B cell (primary cell): Measurements from ENCODE around the gene SLC2A4RG. TPM values are rescaled to one million over a fixed set of nuclear protein-coding genes. Genes with fewer than 3 reads are reported as not detected.

Experiments
- ATAC-seq: fragments of 200-7000 bp; cut with Tn5 transposase; one replicate; pipeline ENCODE4 v1.10.0; 2021; ENCODE audit warnings: low read depth, mild to moderate bottlenecking, moderate number of reproducible peaks, moderate library complexity
- CTCF ChIA-PET: fragments of 350-600 bp; sonication (Branson Sonifier 250); formaldehyde crosslinking; loops from one replicate; lab custom pipeline; 2021; ENCODE audit warnings: antibody characterized with exemption, inconsistent platforms; lab: Charles Lee
- POLR2A ChIA-PET: fragments of 350-600 bp; sonication (Branson Sonifier 250); formaldehyde crosslinking; loops from one replicate; lab custom pipeline; 2021; ENCODE audit warnings: antibody characterized with exemption; lab: Charles Lee
- DNase-seq: peaks from one replicate; pipeline ENCODE4 v3.0.0; 2013
- H2AFZ ChIP-seq: 2 replicates; pipeline ENCODE4 v1.6.1; 2012; ENCODE audit warnings: mild to moderate bottlenecking, low read depth, low read length; ENCODE audit not compliant: insufficient read depth, poor library complexity, severe bottlenecking
- H3K27ac ChIP-seq, 2 donors: 1 replicate in 1 of 2; 2 replicates in 1 of 2; pipeline ENCODE4 v1.5.1; 2012 to 2013; ENCODE audit warnings: low read length in 2 of 2, mild to moderate bottlenecking in 2 of 2, moderate library complexity in 1 of 2
- H3K27me3 ChIP-seq, 4 experiments: fragments of 200-600 bp in 1 of 4; sonication (generic) in 1 of 4; replicated peaks in 1 of 4; 1 replicate in 2 of 4; 2 replicates in 2 of 4; pipeline versions ENCODE4 v1.6.1 to v1.7.0; 2013 to 2016; ENCODE audit warnings: low read length in 3 of 4, mild to moderate bottlenecking in 2 of 4, mixed read lengths in 1 of 4, moderate library complexity in 1 of 4; ENCODE audit not compliant: insufficient read depth in 4 of 4, control insufficient read depth in 3 of 4; ENCODE audit errors: control extremely low read depth in 1 of 4
- H3K36me3 ChIP-seq, 2 experiments: replicated peaks in 1 of 2; 1 replicate in 1 of 2; 2 replicates in 1 of 2; pipeline versions ENCODE4 v1.6.1 to v1.7.1; 2013; ENCODE audit warnings: low read length in 1 of 2; ENCODE audit not compliant: insufficient read depth in 2 of 2, control insufficient read depth in 1 of 2; ENCODE audit errors: control extremely low read depth in 1 of 2, extremely low read depth in 1 of 2
- H3K4me1 ChIP-seq, 2 donors: fragments of 200-600 bp in 1 of 2; sonication (generic) in 1 of 2; 1 replicate in 1 of 2; 2 replicates in 1 of 2; pipeline versions ENCODE4 v1.5.1 to v1.6.1; 2013 to 2017; ENCODE audit warnings: low read length in 2 of 2; ENCODE audit not compliant: control insufficient read depth in 2 of 2, insufficient read depth in 2 of 2
- H3K4me2 ChIP-seq: replicated peaks from 2 replicates; pipeline ENCODE3; 2012; ENCODE audit warnings: mild to moderate bottlenecking, low read depth, low read length; ENCODE audit not compliant: poor library complexity, severe bottlenecking
- H3K4me3 ChIP-seq, 5 experiments: fragments of 200-600 bp in 1 of 5; sonication (generic) in 1 of 5; 1 replicate in 3 of 5; 2 replicates in 2 of 5; pipeline versions ENCODE4 v1.5.1 to v1.7.0; 2011 to 2016; ENCODE audit warnings: low read length in 4 of 5, mild to moderate bottlenecking in 4 of 5, low read depth in 2 of 5, control low read depth in 1 of 5, moderate library complexity in 1 of 5; ENCODE audit not compliant: insufficient read depth in 1 of 5; ENCODE audit errors: control extremely low read depth in 1 of 5, extremely low read depth in 1 of 5
- H3K79me2 ChIP-seq: fragments of 200-600 bp; sonication (generic); one replicate; pipeline ENCODE4 v1.6.0; 2016; ENCODE audit warnings: low read length; ENCODE audit not compliant: control insufficient read depth, insufficient read depth
- H3K9ac ChIP-seq: fragments of 200-600 bp; sonication (generic); 2 replicates; pipeline ENCODE4 v1.6.1; 2017; ENCODE audit warnings: mild to moderate bottlenecking, low read length, moderate library complexity
- H3K9me3 ChIP-seq, 3 donors: one replicate each; pipeline versions ENCODE4 v1.6.1 to v1.7.1; 2013; ENCODE audit warnings: low read length in 2 of 3; ENCODE audit not compliant: control insufficient read depth in 2 of 3, insufficient read depth in 1 of 3; ENCODE audit errors: control extremely low read depth in 1 of 3
- H4K20me1 ChIP-seq: 2 replicates; pipeline ENCODE4 v1.6.0; 2012; ENCODE audit warnings: mild to moderate bottlenecking, low read length; ENCODE audit not compliant: insufficient read depth, control insufficient read depth, poor library complexity, severe bottlenecking
- H3K27ac Mint-ChIP-seq: one replicate; pipeline ENCODE4 v1.8.0; 2021; ENCODE audit warnings: mixed read lengths
- H3K27me3 Mint-ChIP-seq: one replicate; pipeline ENCODE4 v1.8.0; 2021; ENCODE audit warnings: mixed read lengths
- H3K4me1 Mint-ChIP-seq: one replicate; pipeline ENCODE4 v1.8.0; 2021; ENCODE audit warnings: mixed read lengths
- H3K4me3 Mint-ChIP-seq: one replicate; pipeline ENCODE4 v1.8.0; 2021; ENCODE audit warnings: mixed read lengths
- H3K9me3 Mint-ChIP-seq: one replicate; pipeline ENCODE4 v1.8.0; 2022; ENCODE audit warnings: mixed read lengths; ENCODE audit not compliant: insufficient read depth
- CTCF ChIP-seq: fragments of 200-600 bp; IDR thresholded peaks from one replicate; pipeline ENCODE4 v1.8.0; 2022; ENCODE audit warnings: antibody characterized with exemption, mild to moderate bottlenecking
- EZH2 ChIP-seq: IDR thresholded peaks from 2 replicates; pipeline ENCODE4 v1.6.1; 2012; ENCODE audit warnings: borderline replicate concordance, low read depth, mild to moderate bottlenecking, moderate library complexity, low read length; ENCODE audit not compliant: insufficient read depth, poor library complexity, severe bottlenecking
- WGBS: methylation state at CpG from one replicate; pipeline ENCODE4 v1.1.5; 2013; ENCODE audit warnings: missing lambda C conversion rate; ENCODE audit not compliant: insufficient coverage; 5-methylcytosine and 5-hydroxymethylcytosine counted together
- intact Hi-C: fragments of 100-400 bp; cut with micrococcal nuclease; formaldehyde crosslinking; loops from one replicate; pipeline ENCODE4 v1.10.0; 2022
- polyA plus RNA-seq: library from polyadenylated mRNA; depleted of rRNA; stranded (reverse); fragments of >200 nt; gene quantifications from 2 replicates; pipeline ENCODE4 v1.2.3, GENCODE V29; 2012
- total RNA-seq, 2 donors: library from RNA; stranded (reverse); fragments of 120-200 nt in 1 of 2; gene quantifications; 1 replicate in 1 of 2; 2 replicates in 1 of 2; pipeline versions ENCODE4 v1.2.3 to v1.2.4, GENCODE V29; 2013 to 2022

SLC2A4RG gene
- total and polyA plus RNA-seq, 2 donors (not counting 1 experiment from before 2014, with no cell fraction given) = 39.7 to 49.4 TPM

GRCh38 chr20:63701329-63702035 is 38.1 kb upstream of the SLC2A4RG start:
- peak; percentile 12 for DNase-seq
- ChIA-PET CTCF (no interaction called here), POLR2A (no interaction called here)
- Histone ChIP-seq H3K27me3 (peaks cover 0 to 3% (median 0%) of the 10 kb centered on the region in 4 experiments), H3K9ac (no peak overlapping the region), H4K20me1 (peaks cover 99% of the 10 kb centered on the region), H3K79me2 (peaks cover 91% of the 10 kb centered on the region), H3K4me3 (no peak overlapping the region), H3K9me3 (no peaks in the 10 kb centered on the region), H3K4me1 (peaks cover 17 to 18% of the 10 kb centered on the region in 2 donors), H2AFZ (no peak overlapping the region), H3K27ac (no peak overlapping the region), H3K36me3 (peaks cover 0 to 26% of the 10 kb centered on the region in 2 experiments), H3K4me2 (no peak overlapping the region)
- no peak for ATAC-seq
- Mint-ChIP-seq H3K27me3 (no peaks in the 10 kb centered on the region), H3K4me3 (no peak overlapping the region), H3K9me3 (no peaks in the 10 kb centered on the region), H3K4me1 (peaks cover 13% of the 10 kb centered on the region), H3K27ac (no peak overlapping the region)
- intact Hi-C loops = no loop called here
- TF ChIP-seq CTCF = no peak
- TF ChIP-seq EZH2 = no peak
- WGBS = 90% methylated on average over 13 of the region's 14 CpGs

- WGBS = 95% methylated on average over 16 of the region's 16 CpGs
- no peaks in the 10 kb centered on the region for H3K9me3 ChIP-seq
- H3K4me1 ChIP-seq = peaks cover 17 to 18% of the 10 kb centered on the region in 2 donors
- Mint-ChIP-seq H3K27me3 (no peaks in the 10 kb centered on the region), H3K9me3 (no peaks in the 10 kb centered on the region), H3K4me3 (no peak overlapping the region), H3K27ac (no peak overlapping the region), H3K4me1 (peaks cover 14% of the 10 kb centered on the region)
- DNase-seq = no peak
- H2AFZ ChIP-seq = no peak overlapping the region
- no peak for ATAC-seq
- intact Hi-C loops = no loop called here
- H3K4me3 ChIP-seq = no peak overlapping the region
- TF ChIP-seq CTCF (no peak), EZH2 (no peak)
- H3K79me2 ChIP-seq = peaks cover 97% of the 10 kb centered on the region
- ChIA-PET CTCF (interaction anchor here (0.6 kb wide), 1 partner anchor 322 kb away, joined by 3 read pairs; no protein-coding TSS in a partner anchor), POLR2A (interaction anchor here (1.0 kb wide), 1 partner anchor 39 kb away, joined by 3 read pairs; no protein-coding TSS in a partner anchor)
- peaks cover 99% of the 10 kb centered on the region for H4K20me1 ChIP-seq
- H3K27ac ChIP-seq = no peak overlapping the region
- no peak overlapping the region for H3K4me2 ChIP-seq
- no peaks in the 10 kb centered on the region for H3K27me3 ChIP-seq
- H3K36me3 ChIP-seq = peaks cover 0 to 26% of the 10 kb centered on the region in 2 experiments
- no peak overlapping the region for H3K9ac ChIP-seq
These were observed 37.4 kb upstream of the SLC2A4RG start for GRCh38 chr20:63702036-63702665.
